ENCODE results near the gene NFYC.

DNA sequence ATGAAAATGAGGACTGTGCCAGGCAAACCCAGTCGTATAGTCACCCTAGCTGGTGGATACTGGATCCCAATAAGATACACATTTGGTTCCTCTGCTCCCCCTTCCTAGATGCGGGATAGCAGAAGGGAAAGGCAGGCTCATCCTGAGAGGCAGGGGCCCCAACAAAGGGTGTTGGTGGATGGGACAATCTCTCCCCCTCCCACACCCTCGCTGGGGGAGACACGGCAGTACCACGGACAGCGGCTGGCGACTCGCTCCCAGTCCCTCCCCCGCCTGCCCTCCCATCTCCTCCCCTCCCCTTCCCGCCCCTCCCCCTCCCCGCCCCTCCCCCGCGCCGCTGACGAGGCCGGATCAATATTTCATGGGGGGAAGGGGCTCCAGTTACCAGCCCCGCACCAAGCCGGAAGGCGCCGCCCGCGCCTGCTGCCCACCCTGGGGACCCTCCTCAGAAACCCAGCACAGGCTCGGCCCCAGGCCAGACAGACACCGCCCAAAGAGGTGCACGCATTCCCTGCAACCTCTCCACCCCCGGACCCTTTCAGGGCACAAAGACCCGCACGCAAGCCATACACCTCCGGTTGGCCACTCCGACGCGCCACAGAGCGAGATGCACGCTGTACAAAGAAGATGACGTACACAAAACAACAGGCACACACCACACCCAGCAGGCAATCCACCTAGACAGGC lies 37.5 kb upstream of the NFYC start:
- no peak for TF ChIP-seq POLR2AphosphoS5 (IDR thresholded peaks at IDR 0.05)
- TF ChIP-seq, protein P1, sequence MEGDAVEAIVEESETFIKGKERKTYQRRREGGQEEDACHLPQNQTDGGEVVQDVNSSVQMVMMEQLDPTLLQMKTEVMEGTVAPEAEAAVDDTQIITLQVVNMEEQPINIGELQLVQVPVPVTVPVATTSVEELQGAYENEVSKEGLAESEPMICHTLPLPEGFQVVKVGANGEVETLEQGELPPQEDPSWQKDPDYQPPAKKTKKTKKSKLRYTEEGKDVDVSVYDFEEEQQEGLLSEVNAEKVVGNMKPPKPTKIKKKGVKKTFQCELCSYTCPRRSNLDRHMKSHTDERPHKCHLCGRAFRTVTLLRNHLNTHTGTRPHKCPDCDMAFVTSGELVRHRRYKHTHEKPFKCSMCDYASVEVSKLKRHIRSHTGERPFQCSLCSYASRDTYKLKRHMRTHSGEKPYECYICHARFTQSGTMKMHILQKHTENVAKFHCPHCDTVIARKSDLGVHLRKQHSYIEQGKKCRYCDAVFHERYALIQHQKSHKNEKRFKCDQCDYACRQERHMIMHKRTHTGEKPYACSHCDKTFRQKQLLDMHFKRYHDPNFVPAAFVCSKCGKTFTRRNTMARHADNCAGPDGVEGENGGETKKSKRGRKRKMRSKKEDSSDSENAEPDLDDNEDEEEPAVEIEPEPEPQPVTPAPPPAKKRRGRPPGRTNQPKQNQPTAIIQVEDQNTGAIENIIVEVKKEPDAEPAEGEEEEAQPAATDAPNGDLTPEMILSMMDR (IDR thresholded peaks at IDR 0.05): no peak
- TF ChIP-seq POLR2A (IDR thresholded peaks at IDR 0.05): no peak
- TF ChIP-seq EP300 (IDR thresholded peaks at IDR 0.05): no peak

Measured in stomach (tissue), 4 donors.